ENCODE measurements around the gene CBX6.
"Not testable (repeated sequence)": the region's sequence is repeated elsewhere in the genome, so short reads cannot be mapped to it uniquely, and the experiment has no call there.

The CBX6 gene

DNA sequence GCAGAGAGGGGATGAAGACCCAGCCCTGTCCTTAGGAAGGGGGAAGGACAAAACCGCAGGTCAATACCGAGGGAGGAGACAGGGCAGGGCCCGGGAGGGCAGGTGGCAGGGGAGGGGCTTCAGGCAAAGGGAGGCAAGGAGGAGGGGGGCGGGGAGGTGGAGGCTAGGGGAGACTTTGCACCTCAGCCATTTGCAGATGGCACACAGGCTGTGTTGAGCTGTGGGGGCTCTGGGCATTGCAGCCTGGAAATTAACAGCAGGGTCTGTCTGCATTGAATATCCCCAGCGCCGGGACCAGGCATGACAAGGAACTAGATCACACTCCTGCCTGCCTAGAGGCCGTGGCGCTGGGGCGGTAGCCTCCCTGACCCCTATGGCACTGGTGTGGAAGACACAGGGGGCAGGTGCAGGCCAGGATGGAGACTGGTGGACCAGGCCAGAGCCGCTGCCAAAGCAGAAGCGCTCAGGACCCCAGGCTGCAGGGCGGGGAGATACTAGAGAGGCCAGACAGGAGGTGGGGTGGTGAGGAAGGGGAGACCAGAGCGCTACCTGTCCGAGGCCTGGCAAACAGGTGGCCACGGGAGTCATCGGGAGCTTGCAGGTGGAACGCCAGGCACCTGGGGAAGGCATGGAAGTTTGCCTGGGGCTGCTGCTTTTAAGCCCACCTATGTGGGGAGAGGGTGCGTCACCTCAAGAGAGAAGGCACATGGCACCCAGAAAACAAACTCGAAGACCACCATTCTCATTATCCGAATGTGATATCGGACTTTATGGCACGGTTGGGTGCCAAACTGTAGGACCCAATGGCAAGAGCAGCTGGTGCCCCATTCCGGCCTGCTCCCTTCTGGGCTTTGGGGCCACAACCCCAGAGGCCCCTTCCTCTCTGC lies 11.5 kb downstream of the CBX6 start:
- no peak for DNase-seq

- DNase-seq, result no peak
Measured at GRCh38 chr22:38859581-38860282, 12.3 kb downstream of the CBX6 start.

DNA sequence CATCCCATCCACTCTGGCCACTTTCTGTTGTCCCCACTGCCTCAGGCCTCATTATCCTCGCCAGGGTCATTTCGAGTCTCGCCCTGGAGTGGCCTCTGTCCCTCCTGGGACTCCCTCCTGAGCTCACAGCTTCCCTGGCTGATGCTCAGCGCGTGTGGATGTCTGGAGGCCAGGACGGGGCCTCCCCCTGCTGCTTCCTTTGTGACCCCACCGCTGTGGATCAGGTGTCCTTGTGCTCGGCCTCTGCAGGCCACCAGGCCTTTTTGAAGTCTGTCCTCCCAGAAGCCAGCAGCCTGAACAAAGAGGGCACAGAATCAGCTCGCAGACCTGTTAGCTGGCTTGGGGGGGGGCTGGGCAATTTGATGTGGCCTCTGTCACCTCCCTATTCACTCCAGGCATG lies 13.5 kb downstream of the CBX6 start:
- DNase-seq, result no peak

DNA sequence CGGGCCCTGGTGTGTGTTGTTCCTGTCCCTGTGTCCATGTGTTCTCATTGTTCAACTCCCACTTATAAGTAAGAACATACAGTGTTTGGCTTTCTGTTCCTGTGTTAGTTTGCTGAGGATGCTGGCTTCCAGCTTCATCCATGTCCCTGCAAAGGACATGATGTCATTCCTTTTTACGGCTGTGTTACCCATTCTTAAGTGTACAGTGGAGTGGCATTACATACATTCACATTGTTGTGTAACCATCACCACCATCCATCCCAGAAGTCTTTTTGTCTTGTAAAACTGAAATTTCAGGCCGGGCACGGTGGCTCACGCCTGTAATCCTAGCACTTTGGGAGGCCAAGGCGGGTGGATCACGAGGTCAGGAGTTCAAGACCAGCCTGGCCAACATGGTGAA lies 17.5 kb downstream of the CBX6 start:
- DNase-seq, result not testable (repeated sequence)

GRCh38 chr22:38853883-38854282 lies 18.1 kb downstream of the CBX6 start:
- DNase-seq, result not testable (repeated sequence)

DNA sequence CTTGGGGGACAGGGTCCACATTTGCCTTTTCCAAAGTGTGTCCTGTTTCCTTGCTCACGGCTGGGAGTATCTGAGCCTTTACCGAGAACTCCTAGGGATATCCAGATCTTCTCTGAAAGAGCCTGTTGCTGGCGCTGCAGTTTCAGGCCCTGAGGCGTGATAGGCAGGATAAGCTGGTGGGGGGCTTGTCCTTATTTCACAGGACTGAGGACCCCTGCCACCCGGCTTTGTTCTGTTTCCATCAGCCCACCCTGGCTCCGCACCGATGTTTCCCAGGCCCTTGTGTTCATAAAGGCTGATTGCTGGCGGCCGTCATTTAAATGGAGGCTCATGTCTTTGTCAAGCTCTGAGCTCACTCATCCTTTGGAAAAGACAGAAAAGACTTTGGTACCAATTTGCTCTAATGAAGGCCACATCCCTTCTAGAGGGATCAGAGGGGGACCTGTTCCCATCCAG lies 18.8 kb downstream of the CBX6 start:
- no peak for DNase-seq

GRCh38 chr22:38852522-38852921 lies 19.5 kb downstream of the CBX6 start:
- no peak for DNase-seq

DNA sequence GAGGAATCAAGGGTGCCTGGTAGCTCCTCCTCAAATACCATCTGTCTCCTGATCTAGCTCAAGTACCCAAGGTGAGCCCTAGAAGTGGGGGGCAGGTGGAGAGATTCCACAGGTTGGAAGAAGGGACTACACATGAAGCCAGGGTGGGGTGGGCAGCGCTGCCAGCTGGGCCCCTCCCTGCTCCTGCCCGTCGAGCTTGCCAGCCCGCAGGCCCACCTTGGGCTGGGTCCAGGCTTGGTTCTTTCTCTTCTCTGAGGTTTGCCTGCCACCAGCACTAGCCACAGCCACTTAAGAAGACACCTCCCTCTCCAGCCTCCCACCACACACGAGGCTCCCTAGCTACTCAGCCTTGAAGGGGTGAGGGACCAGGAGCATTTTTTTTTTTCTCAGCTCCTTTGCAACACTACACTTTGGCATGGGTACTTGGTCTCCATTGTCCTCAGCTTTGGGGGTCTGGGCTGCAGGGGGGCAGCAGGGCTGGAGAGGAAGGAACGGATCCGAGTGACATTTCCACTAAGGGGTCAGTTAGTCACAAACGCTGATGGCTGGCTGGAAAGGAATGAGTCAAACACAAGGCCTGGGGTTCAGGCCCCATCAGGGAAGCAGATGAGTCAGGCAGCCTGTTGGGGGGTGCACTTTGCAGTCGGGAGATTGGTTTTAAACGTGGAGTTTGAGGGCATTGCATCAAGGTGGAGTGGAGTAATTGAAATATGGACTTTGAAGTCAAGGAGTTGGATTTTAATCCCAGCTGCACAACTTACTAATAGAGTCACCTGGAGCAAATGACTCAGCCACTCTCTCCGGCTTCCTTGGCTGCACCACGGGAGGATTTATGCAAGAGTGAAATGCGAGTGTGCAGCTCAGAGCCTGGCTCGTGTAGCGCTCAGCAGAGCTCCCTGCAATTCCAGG lies 20.8 kb downstream of the CBX6 start:
- DNase-seq, result no peak

DNA sequence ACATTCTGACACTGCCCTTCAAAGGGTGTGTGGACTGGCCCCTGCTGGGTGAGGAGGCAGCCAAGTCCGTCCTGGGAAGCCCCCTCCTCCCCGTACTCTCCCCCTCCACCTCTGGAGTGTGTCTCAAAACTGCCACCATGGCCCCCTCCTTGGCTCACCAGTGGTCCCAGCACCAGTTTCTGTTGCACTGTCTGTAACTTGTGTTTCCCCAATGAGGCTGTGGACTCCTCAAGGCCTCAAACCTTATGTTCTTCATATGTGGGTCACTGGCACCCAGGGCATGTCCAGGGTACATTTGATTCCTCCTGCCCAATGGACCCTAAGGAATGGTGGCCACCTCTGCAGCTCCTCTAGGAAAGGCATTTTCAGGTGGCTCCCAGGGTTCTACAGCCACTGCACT lies 21.6 kb downstream of the CBX6 start:
- no peak for DNase-seq

DNA sequence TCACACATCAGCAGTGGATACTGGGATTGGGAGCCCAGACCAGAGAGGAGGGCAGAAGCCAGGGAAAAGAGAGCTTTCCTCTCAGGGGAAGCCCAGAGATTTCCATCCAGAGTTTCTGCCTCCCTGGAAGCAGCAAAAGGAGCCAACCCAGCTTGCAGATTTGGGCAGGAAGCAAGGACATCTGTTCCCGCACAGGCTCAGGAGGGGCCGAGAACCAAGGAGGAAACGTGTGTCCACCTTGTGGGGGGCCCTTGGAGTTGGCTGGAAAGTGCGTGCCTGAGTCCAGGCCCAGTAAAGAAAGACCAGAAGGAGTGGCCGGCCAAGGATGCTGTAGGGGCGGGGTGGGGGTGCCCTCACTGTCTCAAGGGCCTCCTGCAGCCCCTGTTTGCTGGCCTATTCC lies 22.2 kb downstream of the CBX6 start:
- DNase-seq, result no peak

DNA sequence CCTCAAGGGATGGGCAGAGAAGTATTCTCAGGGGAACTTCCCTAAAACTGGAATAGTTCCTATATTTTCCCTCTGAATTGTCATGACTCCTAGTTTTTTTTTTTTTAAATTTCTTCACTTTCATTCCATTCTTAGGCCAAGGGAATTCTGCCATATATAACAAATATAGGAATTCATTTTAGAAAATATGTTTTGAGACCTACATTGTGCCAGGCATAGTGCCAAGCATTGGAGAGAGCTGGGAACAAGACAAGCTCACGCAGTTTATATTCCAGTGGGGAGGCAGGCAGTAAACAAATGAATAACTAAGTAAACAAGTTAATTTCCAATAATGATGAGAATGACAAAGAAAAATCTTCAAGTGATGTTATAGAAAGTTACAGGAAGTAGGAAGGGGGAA lies 25.6 kb downstream of the CBX6 start:
- no peak for DNase-seq

DNA sequence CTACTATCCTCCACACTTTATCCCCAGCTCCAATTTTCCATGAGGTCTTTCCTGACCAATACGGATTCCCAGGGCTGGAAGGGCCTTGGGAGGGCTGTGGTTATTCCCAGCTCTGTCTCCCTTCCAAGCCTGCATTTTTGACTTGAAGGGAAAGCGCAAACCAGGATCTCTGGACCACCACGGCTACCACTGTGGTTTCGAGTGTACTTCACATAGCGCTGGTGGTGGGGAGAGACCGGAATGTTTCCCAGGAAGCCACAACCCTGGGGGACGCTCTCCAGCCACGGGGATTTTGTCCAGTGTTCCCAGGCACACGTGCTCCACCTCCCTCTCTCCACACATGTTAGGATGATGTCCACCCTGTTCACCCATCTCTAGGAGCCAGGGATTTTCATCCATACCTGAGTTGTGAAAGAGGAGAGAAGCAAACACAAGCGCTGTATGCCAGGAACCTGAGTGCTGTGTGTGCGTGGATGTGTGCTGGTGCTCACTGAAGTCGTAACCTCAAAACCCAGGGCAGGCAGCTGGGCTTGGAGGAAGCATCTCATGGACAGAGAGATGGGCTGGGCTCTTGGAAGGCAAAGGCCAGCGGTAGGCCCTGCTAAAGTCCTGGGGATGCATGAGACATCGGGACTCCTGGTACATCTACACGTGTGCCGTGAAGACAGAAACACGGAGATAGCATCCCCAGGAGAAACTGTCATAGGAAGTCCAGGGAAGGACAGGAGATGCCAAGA lies 26.8 kb downstream of the CBX6 start:
- no peak for DNase-seq

- DNase-seq, result no peak
Measured at GRCh38 chr22:38844315-38845003, 27.6 kb downstream of the CBX6 start.

- DNase-seq, result peak; percentile 51
Measured at GRCh38 chr22:38843657-38844314, 28.2 kb downstream of the CBX6 start, which contains the start of gene NPTXR. NPTXR (minus strand) TSS chr22:38844028.

DNA sequence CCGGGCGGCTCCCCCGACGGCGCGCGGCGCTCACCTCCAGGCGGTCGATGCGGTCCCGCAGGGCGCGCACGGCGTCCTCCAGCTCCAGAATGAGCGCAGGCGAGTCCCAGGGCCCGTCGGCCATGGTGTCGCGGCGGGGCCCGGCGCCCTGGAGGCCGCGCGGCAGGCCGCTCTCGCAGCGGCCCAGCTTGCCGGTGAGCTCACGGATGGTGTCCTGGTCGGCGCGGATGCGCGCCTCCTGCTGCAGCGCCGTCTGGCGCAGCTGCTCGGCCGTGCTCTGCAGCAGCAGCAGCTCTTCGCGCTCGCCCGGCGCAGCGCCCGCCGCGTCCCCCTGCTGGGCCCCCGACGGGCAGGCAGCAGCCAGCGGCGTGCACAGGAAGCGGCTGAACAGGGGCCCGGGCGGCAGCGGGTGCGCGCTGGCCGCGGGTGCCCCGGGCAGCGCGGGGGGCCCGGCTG lies 28.8 kb downstream of the CBX6 start:
- DNase-seq, result peak; percentile 64

DNA sequence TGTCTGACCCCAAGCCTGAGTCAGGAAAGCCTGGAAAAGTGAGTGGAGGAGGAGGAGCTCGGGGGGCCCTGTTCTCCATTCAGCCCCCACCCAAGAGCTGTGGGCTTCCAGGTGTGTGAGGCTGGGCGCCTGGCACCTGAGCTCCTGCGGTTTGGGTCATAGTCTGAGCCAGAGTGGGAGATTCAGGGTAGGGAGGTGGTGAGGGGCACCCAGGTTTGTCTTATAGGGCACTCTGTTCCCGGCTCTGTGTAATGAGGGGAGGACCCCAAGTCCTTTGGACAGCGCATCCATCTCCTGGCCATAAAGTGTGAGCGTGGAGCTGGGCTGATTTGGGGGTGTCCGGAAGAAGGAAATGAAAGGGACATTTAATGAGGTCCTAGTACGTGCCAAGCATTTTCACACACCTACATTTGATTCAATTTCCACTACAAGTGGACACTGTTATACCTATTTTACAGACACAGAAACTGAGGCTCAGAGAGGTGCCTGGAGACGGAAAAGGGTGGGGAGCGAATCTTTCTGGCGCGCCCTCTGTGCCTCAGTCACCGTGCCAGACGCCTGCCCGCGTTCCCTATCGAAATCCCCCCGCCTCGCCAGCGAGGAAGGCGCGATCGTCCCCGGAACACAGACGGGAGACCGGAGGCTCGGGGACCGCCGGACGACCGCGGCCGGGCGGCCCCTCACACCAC lies 29.4 kb downstream of the CBX6 start:
- no peak for DNase-seq

DNA sequence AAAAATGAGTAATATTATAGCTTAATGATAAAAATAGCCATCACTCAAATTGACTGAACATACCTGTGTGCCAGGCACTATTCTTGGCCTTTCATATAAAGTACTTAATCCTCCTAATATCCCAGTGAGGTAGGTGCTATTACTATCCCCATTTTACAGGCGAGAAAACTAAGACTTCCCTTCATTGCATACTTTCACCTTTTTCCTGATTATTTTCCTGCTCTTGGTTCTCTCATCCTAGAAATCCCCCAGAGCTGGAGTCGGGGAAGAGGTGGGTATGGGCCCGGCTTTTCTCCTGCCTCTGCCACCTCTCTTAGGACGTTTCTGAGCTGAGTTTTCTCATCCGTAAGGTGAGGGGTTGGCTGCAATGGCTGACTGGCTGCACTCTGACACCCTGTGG lies 30.4 kb downstream of the CBX6 start:
- no peak for DNase-seq

DNA sequence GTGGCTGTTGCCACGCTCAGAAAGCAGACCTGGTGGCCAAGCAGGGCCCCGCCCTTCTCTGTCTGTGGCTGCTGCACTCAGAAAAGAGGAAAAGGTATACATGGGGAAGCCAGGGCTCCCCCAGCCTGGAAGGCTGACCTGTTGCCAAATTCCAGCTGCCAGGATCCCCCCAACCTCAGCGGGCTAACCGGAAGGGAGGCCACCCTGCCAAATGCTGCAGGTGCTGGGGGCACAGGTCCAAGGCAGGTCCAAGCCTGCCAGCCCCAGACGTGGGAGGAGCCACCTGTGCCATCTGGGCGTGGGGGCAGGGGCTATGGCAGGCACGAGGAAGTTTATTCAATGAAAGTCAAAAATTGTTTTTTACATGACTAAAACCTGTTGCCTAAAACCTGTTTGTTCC lies 30.8 kb downstream of the CBX6 start:
- DNase-seq, result no peak

- no peak for DNase-seq
Measured at GRCh38 chr22:38840129-38840528, 31.9 kb downstream of the CBX6 start.

DNA sequence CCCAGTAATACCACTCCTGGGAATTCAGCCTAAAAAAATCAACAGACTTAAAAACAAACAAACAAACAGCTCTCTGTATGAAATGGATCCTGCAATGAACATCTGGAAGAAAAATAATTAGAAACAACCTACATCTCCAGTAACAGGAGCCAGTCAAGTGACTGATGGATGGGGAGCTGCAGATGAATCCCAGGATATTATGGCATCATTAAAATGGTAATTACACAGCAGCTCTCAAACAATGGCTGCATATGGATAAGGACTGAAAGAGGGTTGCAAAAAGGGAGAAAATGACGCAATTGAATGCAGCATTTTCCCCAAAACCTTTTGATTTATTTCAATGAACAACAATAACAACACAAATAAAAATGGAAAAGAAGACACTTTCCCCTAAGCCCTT lies 32.3 kb downstream of the CBX6 start:
- DNase-seq, result no peak
